Measurements from ENCODE around the gene PRAMEF8.
"Not testable (repeated sequence)": the region's sequence is repeated elsewhere in the genome, so short reads cannot be mapped to it uniquely, and the experiment has no call there.

Gene PRAMEF8

GRCh38 chr1:13243536-13244263 lies 41.2 kb downstream of the PRAMEF8 start:
- H3K27ac ChIP-seq (replicated peaks); H3K27me3 ChIP-seq (ENCODE audit: insufficient read depth, poor library complexity, severe bottlenecking); DNase-seq (ENCODE audit: low read depth in 1 of 2, low spot score in 1 of 2); H3K4me3 ChIP-seq (replicated peaks; ENCODE audit: insufficient read depth, low read length): not testable (repeated sequence)

- H3K27me3 ChIP-seq (ENCODE audit: insufficient read depth, poor library complexity, severe bottlenecking); H3K4me3 ChIP-seq (replicated peaks; ENCODE audit: insufficient read depth, low read length); H3K27ac ChIP-seq (replicated peaks); DNase-seq (ENCODE audit: low read depth in 1 of 2, low spot score in 1 of 2): not testable (repeated sequence)
Observed at GRCh38 chr1:13239633-13240032, 45.3 kb downstream of the PRAMEF8 start.

GRCh38 chr1:13237572-13237971 lies 47.4 kb downstream of the PRAMEF8 start:
- not testable (repeated sequence) for H3K27ac ChIP-seq (replicated peaks); H3K27me3 ChIP-seq (ENCODE audit: insufficient read depth, poor library complexity, severe bottlenecking); H3K4me3 ChIP-seq (replicated peaks; ENCODE audit: insufficient read depth, low read length)
- peak in 1 of 2 experiments; percentile 1 for DNase-seq (ENCODE audit: low read depth in 1 of 2, low spot score in 1 of 2)

DNA sequence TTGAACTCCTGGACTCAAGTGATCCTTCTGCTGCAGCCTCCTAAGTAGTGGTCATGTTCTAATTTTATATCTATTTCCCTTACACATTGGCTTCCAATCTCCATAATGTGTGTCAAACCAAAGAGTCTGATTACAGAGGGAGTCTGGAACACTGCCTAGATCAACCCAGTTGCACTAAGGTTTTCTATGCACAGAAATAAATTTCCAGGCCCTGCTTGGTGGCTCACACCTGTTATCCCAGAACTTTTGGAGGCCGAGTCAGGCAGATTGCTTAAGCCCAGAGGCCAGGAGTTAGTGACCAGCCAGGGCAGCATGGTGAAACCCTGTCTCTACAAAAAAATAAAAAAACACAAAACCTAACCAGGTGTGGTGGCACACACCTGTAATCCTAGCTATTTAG lies 50.9 kb downstream of the PRAMEF8 start:
- not testable (repeated sequence) for H3K27ac ChIP-seq (replicated peaks); H3K4me3 ChIP-seq (replicated peaks; ENCODE audit: insufficient read depth, low read length); H3K27me3 ChIP-seq (ENCODE audit: insufficient read depth, poor library complexity, severe bottlenecking); DNase-seq (ENCODE audit: low read depth in 1 of 2, low spot score in 1 of 2)

GRCh38 chr1:13232056-13232455 lies 52.9 kb downstream of the PRAMEF8 start:
- H3K27me3 ChIP-seq (ENCODE audit: insufficient read depth, poor library complexity, severe bottlenecking); DNase-seq (ENCODE audit: low read depth in 1 of 2, low spot score in 1 of 2); H3K27ac ChIP-seq (replicated peaks); H3K4me3 ChIP-seq (replicated peaks; ENCODE audit: insufficient read depth, low read length): not testable (repeated sequence)

Data from HL-60 (cell line).